IMR-90 (cell line): ENCODE measurements around the gene CDK11B. TPM values are rescaled to one million over a fixed set of nuclear protein-coding genes. Genes with fewer than 3 reads are reported as not detected.

ENCODE experiments used
- ATAC-seq: fragments of 200-7000 bp; cut with Tn5 transposase; 2 replicates; pipeline ENCODE4 v1.9.1; 2020; ENCODE audit warnings: low read depth, mild to moderate bottlenecking, moderate library complexity
- BruUV-seq: library from RNA; stranded (reverse); fragments of 400-500 nt; replicated peaks from 2 replicates; lab custom pipeline; 2021; lab: Mats Ljungman, UMichigan
- CTCF ChIA-PET: fragments of 300-600 bp; formaldehyde crosslinking; extraction: SDS; loops from one replicate; lab custom pipeline; 2021; ENCODE audit warnings: antibody characterized with exemption; lab: Yijun Ruan, JAX
- POLR2A ChIA-PET: fragments of 300-600 bp; sonication (Branson Sonifier 250); formaldehyde crosslinking; loops from one replicate; lab custom pipeline; 2022; ENCODE audit warnings: antibody characterized with exemption; ENCODE audit not compliant: unreplicated experiment; lab: Charles Lee
- DNase-seq: peaks from one replicate; pipeline ENCODE4 v3.0.0; 2013
- H2AFZ ChIP-seq: replicated peaks from 2 replicates; pipeline ENCODE3; 2013; ENCODE audit warnings: low read length, mild to moderate bottlenecking; ENCODE audit not compliant: poor library complexity
- H2AK5ac ChIP-seq: 2 replicates; pipeline ENCODE4 v1.6.1; 2013; ENCODE audit warnings: low read depth, low read length, inconsistent platforms
- H2AK9ac ChIP-seq: replicated peaks from 2 replicates; pipeline ENCODE3; 2013; ENCODE audit warnings: mild to moderate bottlenecking, low read depth, low read length, moderate library complexity; ENCODE audit not compliant: poor library complexity
- H2BK120ac ChIP-seq: 2 replicates; pipeline ENCODE4 v1.6.1; 2013; ENCODE audit warnings: low read depth, low read length, inconsistent platforms
- H2BK15ac ChIP-seq: 3 replicates; pipeline ENCODE4 v1.6.1; 2013; ENCODE audit warnings: low read depth, low read length, inconsistent platforms
- H2BK20ac ChIP-seq: 2 replicates; pipeline ENCODE4 v1.6.1; 2013; ENCODE audit warnings: low read depth, mild to moderate bottlenecking, inconsistent platforms, low read length, moderate library complexity
- H2BK5ac ChIP-seq: 2 replicates; pipeline ENCODE4 v1.6.1; 2013; ENCODE audit warnings: mild to moderate bottlenecking, low read depth, low read length, inconsistent platforms; ENCODE audit not compliant: poor library complexity, severe bottlenecking
- H3K14ac ChIP-seq: replicated peaks from 2 replicates; pipeline ENCODE4 v1.6.1; 2013; ENCODE audit warnings: low read depth, low read length, inconsistent platforms
- H3K18ac ChIP-seq: 2 replicates; pipeline ENCODE4 v1.6.1; 2013; ENCODE audit warnings: low read depth, low read length, control low read depth
- H3K23ac ChIP-seq: 2 replicates; pipeline ENCODE4 v1.6.1; 2013; ENCODE audit warnings: low read depth, low read length, inconsistent platforms
- H3K27ac ChIP-seq: 2 replicates; pipeline ENCODE4 v1.5.1; 2013; ENCODE audit warnings: mild to moderate bottlenecking, control low read depth, low read length; ENCODE audit not compliant: insufficient read depth
- H3K27me3 ChIP-seq: 2 replicates; pipeline ENCODE4 v1.6.1; 2013; ENCODE audit warnings: low read length; ENCODE audit not compliant: control insufficient read depth, insufficient read depth
- H3K36me3 ChIP-seq: 2 replicates; pipeline ENCODE4 v1.6.1; 2013; ENCODE audit warnings: low read length, mixed read lengths; ENCODE audit not compliant: control insufficient read depth, insufficient read depth
- H3K4ac ChIP-seq: 2 replicates; pipeline ENCODE4 v1.6.1; 2013; ENCODE audit warnings: low read depth, low read length, inconsistent platforms
- H3K4me1 ChIP-seq: 2 replicates; pipeline ENCODE4 v1.6.1; 2013; ENCODE audit warnings: low read length, mixed read lengths; ENCODE audit not compliant: control insufficient read depth, insufficient read depth
- H3K4me2 ChIP-seq: 2 replicates; pipeline ENCODE4 v1.6.1; 2013; ENCODE audit warnings: low read depth, mild to moderate bottlenecking, control low read depth, low read length, moderate library complexity
- H3K4me3 ChIP-seq: 2 replicates; pipeline ENCODE4 v1.5.1; 2013; ENCODE audit warnings: low read depth, mild to moderate bottlenecking, control low read depth, low read length, moderate library complexity; ENCODE audit not compliant: insufficient read depth
- H3K56ac ChIP-seq: 2 replicates; pipeline ENCODE4 v1.6.1; 2013; ENCODE audit warnings: low read length, inconsistent platforms; ENCODE audit not compliant: insufficient read depth; ENCODE audit errors: extremely low read depth
- H3K79me1 ChIP-seq, 2 experiments: 2 replicates each; pipeline ENCODE4 v1.6.1; 2013; ENCODE audit warnings: low read length in 2 of 2, inconsistent platforms in 1 of 2, low read depth in 1 of 2
- H3K9ac ChIP-seq: 2 replicates; pipeline ENCODE4 v1.6.1; 2013; ENCODE audit warnings: low read depth, low read length, control low read depth
- H3K9me1 ChIP-seq: 2 replicates; pipeline ENCODE4 v1.6.1; 2013; ENCODE audit warnings: low read length, inconsistent platforms; ENCODE audit not compliant: insufficient read depth
- H3K9me3 ChIP-seq: 2 replicates; pipeline ENCODE4 v1.6.1; 2013; ENCODE audit warnings: low read length; ENCODE audit not compliant: control insufficient read depth, insufficient read depth
- H4K20me1 ChIP-seq: 2 replicates; pipeline ENCODE4 v1.6.1; 2013; ENCODE audit warnings: low read length, inconsistent platforms; ENCODE audit not compliant: insufficient read depth
- H4K5ac ChIP-seq: 2 replicates; pipeline ENCODE4 v1.6.1; 2013; ENCODE audit warnings: mild to moderate bottlenecking, low read depth, low read length, control low read depth
- H4K8ac ChIP-seq, 2 experiments: 2 replicates each; pipeline ENCODE4 v1.6.1; 2013; ENCODE audit warnings: low read depth in 2 of 2, low read length in 2 of 2, control low read depth in 1 of 2, inconsistent platforms in 1 of 2
- H4K91ac ChIP-seq: 2 replicates; pipeline ENCODE4 v1.6.1; 2013; ENCODE audit warnings: low read depth, low read length, inconsistent platforms; ENCODE audit not compliant: insufficient read depth
- BHLHE40 ChIP-seq: fragments of 150-350 bp; IDR thresholded peaks from 2 replicates; pipeline ENCODE4 v1.6.1; 2016; ENCODE audit warnings: mild to moderate bottlenecking, low read depth, low read length
- FOS ChIP-seq: fragments of 150-350 bp; IDR thresholded peaks from 2 replicates; pipeline ENCODE4 v1.6.1; 2016; ENCODE audit warnings: low read depth, low read length
- MAZ ChIP-seq: IDR thresholded peaks from 2 replicates; pipeline ENCODE4 v1.6.1; 2012; ENCODE audit warnings: low read depth, mild to moderate bottlenecking, low read length, improper control_type of control experiment, moderate library complexity, borderline replicate concordance
- NFE2L2 ChIP-seq: fragments of 150-350 bp; IDR thresholded peaks from 2 replicates; pipeline ENCODE4 v1.6.1; 2016; ENCODE audit warnings: low read depth, mild to moderate bottlenecking, low read length
- RCOR1 ChIP-seq: IDR thresholded peaks from 2 replicates; pipeline ENCODE4 v1.6.1; 2012; ENCODE audit warnings: mild to moderate bottlenecking, low read length, improper control_type of control experiment; ENCODE audit not compliant: insufficient replicate concordance
- SMC3 ChIP-seq: fragments of 150-350 bp; IDR thresholded peaks from 2 replicates; pipeline ENCODE4 v1.6.1; 2016; ENCODE audit warnings: low read depth, mild to moderate bottlenecking, antibody characterized with exemption, low read length, moderate library complexity
- WGBS, 2 experiments: methylation state at CpG; one replicate each; pipeline versions ENCODE4 v1.1.5 to v1.1.7; 2013; ENCODE audit warnings: missing lambda C conversion rate in 2 of 2; ENCODE audit not compliant: insufficient read length in 1 of 2; ENCODE audit errors: extremely low coverage in 2 of 2; 5-methylcytosine and 5-hydroxymethylcytosine counted together
- dilution Hi-C: fragments of 300-500 bp; cut with HindIII; formaldehyde crosslinking; loops from one replicate; pipeline ENCODE4 v1.14.3; 2018; ENCODE audit warnings: low sequenced_read_pairs; ENCODE audit not compliant: unreplicated experiment
- in situ Hi-C: fragments of 300-500 bp; cut with MboI; formaldehyde crosslinking; loops from 3 replicates; pipeline ENCODE4 v1.14.3; 2019; ENCODE audit warnings: low sequenced_read_pairs, inconsistent platforms, mixed read lengths
- intact Hi-C: fragments of 100-400 bp; cut with micrococcal nuclease; formaldehyde crosslinking; loops from 2 replicates; pipeline ENCODE4 v1.10.0; 2022
- polyA plus RNA-seq, 3 experiments: library from polyadenylated mRNA; depleted of rRNA; stranded (reverse); fragments of >200 nt; gene quantifications; 2 replicates each; pipeline ENCODE4 v1.2.3, GENCODE V29; 2012; ENCODE audit warnings: low replicate concordance in 1 of 3
- total RNA-seq: library from RNA; depleted of rRNA; stranded (reverse); fragments of >200 nt; gene quantifications from 2 replicates; pipeline ENCODE4 v1.2.3, GENCODE V29; 2012
- TF ChIP-seq, protein P1 (sequence below): fragments of 150-350 bp; IDR thresholded peaks from 2 replicates; pipeline ENCODE4 v1.6.1; 2017; ENCODE audit warnings: mild to moderate bottlenecking, antibody characterized with exemption, low read length, low read depth
- TF ChIP-seq, protein P2 (sequence below): conservative IDR thresholded peaks from 2 replicates; pipeline ENCODE4 v1.5.1; 2012; ENCODE audit warnings: mild to moderate bottlenecking, low read depth, low read length, improper control_type of control experiment

Gene CDK11B
- total and polyA plus RNA-seq, 2 of the 4 experiments (the other 2 are of a cell fraction) = 8.2 to 19.1 TPM

- no peak overlapping the region for H2BK20ac ChIP-seq
- H3K4me3 ChIP-seq = no peak overlapping the region
- peak overlapping the region; percentile 61 for H2AK9ac ChIP-seq
- H3K4me1 ChIP-seq = peaks cover 3% of the 10 kb centered on the region; the same call in 1 of the 2 replicates
- intact Hi-C loops = no loop called here
- H3K27ac ChIP-seq = no peak overlapping the region
- H3K56ac ChIP-seq = no peak overlapping the region
- H3K4me2 ChIP-seq = no peak overlapping the region
- in situ Hi-C loops = no loop called here
- CTCF ChIA-PET = interaction anchor here (0.6 kb wide), 1 partner anchor 265 kb away, joined by 4 read pairs; no protein-coding TSS in a partner anchor
- 80% methylated on average over 24 of the region's 38 CpGs; no CpG with 5 or more reads in 1 of the 2 experiments for WGBS, 2 experiments
- dilution Hi-C loops = no loop called here
- TF ChIP-seq BHLHE40 (no peak), NFE2L2 (no peak), RCOR1 (no peak), SMC3 (no peak), MAZ (no peak), FOS (no peak)
- TF ChIP-seq, protein P1, sequence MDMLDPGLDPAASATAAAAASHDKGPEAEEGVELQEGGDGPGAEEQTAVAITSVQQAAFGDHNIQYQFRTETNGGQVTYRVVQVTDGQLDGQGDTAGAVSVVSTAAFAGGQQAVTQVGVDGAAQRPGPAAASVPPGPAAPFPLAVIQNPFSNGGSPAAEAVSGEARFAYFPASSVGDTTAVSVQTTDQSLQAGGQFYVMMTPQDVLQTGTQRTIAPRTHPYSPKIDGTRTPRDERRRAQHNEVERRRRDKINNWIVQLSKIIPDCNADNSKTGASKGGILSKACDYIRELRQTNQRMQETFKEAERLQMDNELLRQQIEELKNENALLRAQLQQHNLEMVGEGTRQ = no peak
- TF ChIP-seq, protein P2, sequence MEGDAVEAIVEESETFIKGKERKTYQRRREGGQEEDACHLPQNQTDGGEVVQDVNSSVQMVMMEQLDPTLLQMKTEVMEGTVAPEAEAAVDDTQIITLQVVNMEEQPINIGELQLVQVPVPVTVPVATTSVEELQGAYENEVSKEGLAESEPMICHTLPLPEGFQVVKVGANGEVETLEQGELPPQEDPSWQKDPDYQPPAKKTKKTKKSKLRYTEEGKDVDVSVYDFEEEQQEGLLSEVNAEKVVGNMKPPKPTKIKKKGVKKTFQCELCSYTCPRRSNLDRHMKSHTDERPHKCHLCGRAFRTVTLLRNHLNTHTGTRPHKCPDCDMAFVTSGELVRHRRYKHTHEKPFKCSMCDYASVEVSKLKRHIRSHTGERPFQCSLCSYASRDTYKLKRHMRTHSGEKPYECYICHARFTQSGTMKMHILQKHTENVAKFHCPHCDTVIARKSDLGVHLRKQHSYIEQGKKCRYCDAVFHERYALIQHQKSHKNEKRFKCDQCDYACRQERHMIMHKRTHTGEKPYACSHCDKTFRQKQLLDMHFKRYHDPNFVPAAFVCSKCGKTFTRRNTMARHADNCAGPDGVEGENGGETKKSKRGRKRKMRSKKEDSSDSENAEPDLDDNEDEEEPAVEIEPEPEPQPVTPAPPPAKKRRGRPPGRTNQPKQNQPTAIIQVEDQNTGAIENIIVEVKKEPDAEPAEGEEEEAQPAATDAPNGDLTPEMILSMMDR = no peak
- H2AFZ ChIP-seq = peak overlapping the region; percentile 32
- H3K4ac ChIP-seq = no peak overlapping the region
- no peaks in the 10 kb centered on the region for H3K27me3 ChIP-seq
- H4K8ac ChIP-seq = no peak overlapping the region
- H4K5ac ChIP-seq = no peak overlapping the region
- peaks cover 27% of the 10 kb centered on the region for H4K20me1 ChIP-seq
- no peak overlapping the region for H2BK120ac ChIP-seq
- no peak overlapping the region for H2BK15ac ChIP-seq
- ATAC-seq = no peak
- no peak overlapping the region; the same call in 1 of the 2 replicates for H2AK5ac ChIP-seq
- BruUV-seq = no TSS peak
- peaks cover 28% of the 10 kb centered on the region for H3K36me3 ChIP-seq
- H3K18ac ChIP-seq = no peak overlapping the region
- H3K14ac ChIP-seq = no peak overlapping the region
- POLR2A ChIA-PET = no interaction called here
- no peak overlapping the region for H3K23ac ChIP-seq
- H3K79me1 ChIP-seq = peaks cover 0 to 23% of the 10 kb centered on the region in 2 experiments; a peak in 1 of 4 replicates
- H3K9me3 ChIP-seq = no peaks in the 10 kb centered on the region
- H3K9me1 ChIP-seq = no peaks in the 10 kb centered on the region
- no peak overlapping the region for H4K91ac ChIP-seq
- no peak overlapping the region for H2BK5ac ChIP-seq
- DNase-seq = no peak
- no peak overlapping the region for H3K9ac ChIP-seq
These were observed 34.1 kb downstream of the CDK11B start for GRCh38 chr1:1624443-1625403.
